GM23338 (cell line): ENCODE data around the gene TMEM51. TPM values are rescaled to one million over a fixed set of nuclear protein-coding genes. Genes with fewer than 3 reads are reported as not detected.

Experiments
- ATAC-seq: fragments of 200-7000 bp; cut with Tn5 transposase; 3 replicates; pipeline ENCODE4 v1.9.1; 2020
- DNase-seq: peaks from one replicate; pipeline ENCODE4 v3.0.0-alpha.2; 2015; ENCODE audit warnings: low spot score
- H2AFZ ChIP-seq: fragments of 200-600 bp; sonication (generic); 2 replicates; pipeline ENCODE4 v1.8.0; 2016; ENCODE audit warnings: antibody characterized with exemption, mild to moderate bottlenecking, moderate library complexity
- H3F3A ChIP-seq: fragments of 200-600 bp; sonication (generic); replicated peaks from 2 replicates; pipeline ENCODE4 v1.8.0; 2017; ENCODE audit warnings: antibody characterized with exemption, mixed run types, low read depth
- H3K27ac ChIP-seq: fragments of 200-600 bp; sonication (generic); 2 replicates; pipeline ENCODE4 v1.6.1; 2016; ENCODE audit warnings: low read depth
- H3K27me3 ChIP-seq: fragments of 200-600 bp; sonication (generic); 2 replicates; pipeline ENCODE4 v1.8.0; 2016; ENCODE audit warnings: mild to moderate bottlenecking, mixed run types, moderate library complexity; ENCODE audit not compliant: insufficient read depth
- H3K36me3 ChIP-seq: fragments of 200-600 bp; sonication (generic); 2 replicates; pipeline ENCODE4 v1.8.0; 2016; ENCODE audit warnings: mild to moderate bottlenecking; ENCODE audit not compliant: insufficient read depth
- H3K4me1 ChIP-seq: fragments of 200-600 bp; sonication (generic); 2 replicates; pipeline ENCODE4 v1.8.0; 2016; ENCODE audit warnings: mild to moderate bottlenecking, moderate library complexity; ENCODE audit not compliant: insufficient read depth
- H3K4me2 ChIP-seq: fragments of 200-600 bp; sonication (generic); 2 replicates; pipeline ENCODE4 v1.7.1; 2017; ENCODE audit warnings: mixed run types
- H3K4me3 ChIP-seq: fragments of 200-600 bp; sonication (generic); 2 replicates; pipeline ENCODE4 v1.6.1; 2016; ENCODE audit warnings: mixed run types
- H3K79me2 ChIP-seq: fragments of 200-600 bp; sonication (generic); replicated peaks from 2 replicates; pipeline ENCODE4 v1.8.0; 2017; ENCODE audit warnings: mild to moderate bottlenecking; ENCODE audit not compliant: insufficient read depth
- H3K9me2 ChIP-seq: fragments of 200-600 bp; sonication (generic); 2 replicates; pipeline ENCODE4 v1.8.0; 2017; ENCODE audit not compliant: insufficient read depth
- H4K20me1 ChIP-seq: fragments of 200-600 bp; sonication (generic); replicated peaks from 2 replicates; pipeline ENCODE4 v1.8.0; 2017; ENCODE audit warnings: mild to moderate bottlenecking; ENCODE audit not compliant: insufficient read depth
- H3K27ac Mint-ChIP-seq: 2 replicates; pipeline ENCODE4 v1.8.0; 2020; ENCODE audit warnings: inconsistent platforms, mild to moderate bottlenecking, moderate library complexity, mixed read lengths
- H3K27me3 Mint-ChIP-seq: 3 replicates; pipeline ENCODE4 v1.8.0; 2022; ENCODE audit warnings: low read depth, mild to moderate bottlenecking, moderate library complexity, mixed read lengths, inconsistent platforms; ENCODE audit not compliant: insufficient read depth, poor library complexity
- H3K36me3 Mint-ChIP-seq: 3 replicates; pipeline ENCODE4 v1.8.0; 2021; ENCODE audit warnings: low read depth, mild to moderate bottlenecking, inconsistent platforms, moderate library complexity, mixed read lengths
- H3K4me1 Mint-ChIP-seq: 3 replicates; pipeline ENCODE4 v1.8.0; 2020; ENCODE audit warnings: mild to moderate bottlenecking, inconsistent platforms, mixed read lengths
- H3K4me3 Mint-ChIP-seq: 3 replicates; pipeline ENCODE4 v1.8.0; 2021; ENCODE audit warnings: moderate library complexity, mild to moderate bottlenecking, inconsistent platforms, mixed read lengths
- H3K9me3 Mint-ChIP-seq: 3 replicates; pipeline ENCODE4 v1.8.0; 2020; ENCODE audit warnings: moderate library complexity, mild to moderate bottlenecking, inconsistent platforms, mixed read lengths
- CREB1 ChIP-seq: fragments of 250-450 bp; sonication (Bioruptor Pico); IDR thresholded peaks from 2 replicates; pipeline ENCODE4 v1.5.0; 2020; ENCODE audit warnings: low read depth, mild to moderate bottlenecking, moderate library complexity
- EZH2 ChIP-seq: fragments of 200-600 bp; sonication (generic); IDR thresholded peaks from one replicate; pipeline ENCODE4 v1.8.0; 2017; ENCODE audit warnings: antibody characterized with exemption, mild to moderate bottlenecking, low read depth; ENCODE audit not compliant: unreplicated experiment
- EZH2phosphoT487 ChIP-seq: fragments of 200-600 bp; sonication (generic); IDR thresholded peaks from one replicate; pipeline ENCODE4 v1.8.1; 2018; ENCODE audit warnings: antibody characterized with exemption; ENCODE audit not compliant: unreplicated experiment
- JUNB ChIP-seq: IDR thresholded peaks from one replicate; pipeline ENCODE4 v1.6.1; 2016; ENCODE audit warnings: antibody characterized with exemption; ENCODE audit not compliant: unreplicated experiment
- NANOG ChIP-seq: IDR thresholded peaks from 2 replicates; pipeline ENCODE4 v1.6.1; 2016; ENCODE audit warnings: antibody characterized with exemption, borderline replicate concordance
- ZNF114 ChIP-seq: fragments of 250-450 bp; sonication (Bioruptor Pico); IDR thresholded peaks from 2 replicates; pipeline ENCODE4 v1.5.0; 2020; ENCODE audit warnings: mild to moderate bottlenecking, moderate library complexity
- ZNF331 ChIP-seq: fragments of 250-450 bp; sonication (Bioruptor Pico); IDR thresholded peaks from 2 replicates; pipeline ENCODE4 v1.5.0; 2020; ENCODE audit warnings: low read depth, mild to moderate bottlenecking, moderate library complexity
- polyA plus RNA-seq: library from polyadenylated mRNA; unstranded; fragments of >200 nt; fragmentation: Nextera tagmentation; extraction: Ambion mirVana; gene quantifications from 2 replicates; pipeline ENCODE4 v1.2.1, GENCODE V29; 2016
- total RNA-seq: library from RNA; depleted of rRNA; stranded (reverse); fragments of >200 nt; shearing (Covaris generic); gene quantifications from 2 replicates; pipeline ENCODE4 v1.2.3, GENCODE V29; 2014
- TF ChIP-seq, protein P1 (sequence below): IDR thresholded peaks from one replicate; pipeline ENCODE4 v1.6.1; 2018; ENCODE audit warnings: antibody characterized with exemption; ENCODE audit not compliant: unreplicated experiment
- TF ChIP-seq, protein P2 (sequence below): IDR thresholded peaks from 2 replicates; pipeline ENCODE4 v1.6.1; 2016; ENCODE audit warnings: antibody characterized with exemption
- TF ChIP-seq, protein P3 (sequence below): fragments of 250-450 bp; sonication (Bioruptor Pico); IDR thresholded peaks from 2 replicates; pipeline ENCODE4 v1.5.0; 2020; ENCODE audit warnings: mild to moderate bottlenecking, moderate library complexity

TMEM51 gene
- total and polyA plus RNA-seq, 2 experiments from 2014 or later, result 4.0 to 5.2 TPM

DNA sequence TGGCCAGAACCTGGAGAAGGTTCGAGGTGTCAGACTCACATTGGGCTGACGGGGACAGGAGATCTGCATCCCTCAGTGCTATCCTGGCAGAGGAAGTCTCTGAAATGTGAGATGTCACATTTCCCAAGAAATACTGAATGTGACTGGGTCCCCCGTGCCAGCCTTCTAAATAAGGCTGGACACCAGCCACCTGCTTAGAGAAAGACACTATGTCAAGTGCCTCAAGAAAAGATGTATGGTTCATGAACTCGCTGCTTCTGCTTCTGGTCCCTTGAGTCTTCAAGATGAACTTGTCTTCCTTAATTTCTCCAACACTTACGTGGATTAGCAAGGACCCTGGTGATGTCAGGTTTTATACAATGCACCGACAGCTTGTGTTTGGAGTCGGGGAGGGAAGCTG, 51.4 kb downstream of the TMEM51 start:
- no peak for DNase-seq
- Histone ChIP-seq H4K20me1 (no peaks in the 10 kb centered on the region), H3K27ac (no peak overlapping the region), H3F3A (peaks cover 8% of the 10 kb centered on the region), H3K9me2 (no peaks in the 10 kb centered on the region), H3K79me2 (no peaks in the 10 kb centered on the region; the same call in 1 of the 2 replicates), H3K36me3 (no peaks in the 10 kb centered on the region), H3K27me3 (no peaks in the 10 kb centered on the region), H2AFZ (no peak overlapping the region), H3K4me3 (no peak overlapping the region), H3K4me2 (no peak overlapping the region; the same call in 1 of the 2 replicates), H3K4me1 (peaks cover 29% of the 10 kb centered on the region)
- Mint-ChIP-seq H3K9me3 (no peaks in the 10 kb centered on the region), H3K36me3 (no peaks in the 10 kb centered on the region), H3K27me3 (peaks cover 11% of the 10 kb centered on the region), H3K4me3 (no peak overlapping the region), H3K27ac (peak overlapping the region; percentile 33; the same call in 1 of the 2 replicates), H3K4me1 (peaks cover 66% of the 10 kb centered on the region)
- no peak for ATAC-seq
- TF ChIP-seq EZH2phosphoT487, result no peak
- TF ChIP-seq ZNF114 (CRISPR knock-in tag), result no peak
- TF ChIP-seq NANOG, result no peak
- TF ChIP-seq, protein P1, sequence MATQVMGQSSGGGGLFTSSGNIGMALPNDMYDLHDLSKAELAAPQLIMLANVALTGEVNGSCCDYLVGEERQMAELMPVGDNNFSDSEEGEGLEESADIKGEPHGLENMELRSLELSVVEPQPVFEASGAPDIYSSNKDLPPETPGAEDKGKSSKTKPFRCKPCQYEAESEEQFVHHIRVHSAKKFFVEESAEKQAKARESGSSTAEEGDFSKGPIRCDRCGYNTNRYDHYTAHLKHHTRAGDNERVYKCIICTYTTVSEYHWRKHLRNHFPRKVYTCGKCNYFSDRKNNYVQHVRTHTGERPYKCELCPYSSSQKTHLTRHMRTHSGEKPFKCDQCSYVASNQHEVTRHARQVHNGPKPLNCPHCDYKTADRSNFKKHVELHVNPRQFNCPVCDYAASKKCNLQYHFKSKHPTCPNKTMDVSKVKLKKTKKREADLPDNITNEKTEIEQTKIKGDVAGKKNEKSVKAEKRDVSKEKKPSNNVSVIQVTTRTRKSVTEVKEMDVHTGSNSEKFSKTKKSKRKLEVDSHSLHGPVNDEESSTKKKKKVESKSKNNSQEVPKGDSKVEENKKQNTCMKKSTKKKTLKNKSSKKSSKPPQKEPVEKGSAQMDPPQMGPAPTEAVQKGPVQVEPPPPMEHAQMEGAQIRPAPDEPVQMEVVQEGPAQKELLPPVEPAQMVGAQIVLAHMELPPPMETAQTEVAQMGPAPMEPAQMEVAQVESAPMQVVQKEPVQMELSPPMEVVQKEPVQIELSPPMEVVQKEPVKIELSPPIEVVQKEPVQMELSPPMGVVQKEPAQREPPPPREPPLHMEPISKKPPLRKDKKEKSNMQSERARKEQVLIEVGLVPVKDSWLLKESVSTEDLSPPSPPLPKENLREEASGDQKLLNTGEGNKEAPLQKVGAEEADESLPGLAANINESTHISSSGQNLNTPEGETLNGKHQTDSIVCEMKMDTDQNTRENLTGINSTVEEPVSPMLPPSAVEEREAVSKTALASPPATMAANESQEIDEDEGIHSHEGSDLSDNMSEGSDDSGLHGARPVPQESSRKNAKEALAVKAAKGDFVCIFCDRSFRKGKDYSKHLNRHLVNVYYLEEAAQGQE, result no peak
- TF ChIP-seq, protein P2, sequence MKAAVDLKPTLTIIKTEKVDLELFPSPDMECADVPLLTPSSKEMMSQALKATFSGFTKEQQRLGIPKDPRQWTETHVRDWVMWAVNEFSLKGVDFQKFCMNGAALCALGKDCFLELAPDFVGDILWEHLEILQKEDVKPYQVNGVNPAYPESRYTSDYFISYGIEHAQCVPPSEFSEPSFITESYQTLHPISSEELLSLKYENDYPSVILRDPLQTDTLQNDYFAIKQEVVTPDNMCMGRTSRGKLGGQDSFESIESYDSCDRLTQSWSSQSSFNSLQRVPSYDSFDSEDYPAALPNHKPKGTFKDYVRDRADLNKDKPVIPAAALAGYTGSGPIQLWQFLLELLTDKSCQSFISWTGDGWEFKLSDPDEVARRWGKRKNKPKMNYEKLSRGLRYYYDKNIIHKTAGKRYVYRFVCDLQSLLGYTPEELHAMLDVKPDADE, result no peak
- no peak for TF ChIP-seq ZNF331
- no peak for TF ChIP-seq CREB1
- TF ChIP-seq, protein P3, sequence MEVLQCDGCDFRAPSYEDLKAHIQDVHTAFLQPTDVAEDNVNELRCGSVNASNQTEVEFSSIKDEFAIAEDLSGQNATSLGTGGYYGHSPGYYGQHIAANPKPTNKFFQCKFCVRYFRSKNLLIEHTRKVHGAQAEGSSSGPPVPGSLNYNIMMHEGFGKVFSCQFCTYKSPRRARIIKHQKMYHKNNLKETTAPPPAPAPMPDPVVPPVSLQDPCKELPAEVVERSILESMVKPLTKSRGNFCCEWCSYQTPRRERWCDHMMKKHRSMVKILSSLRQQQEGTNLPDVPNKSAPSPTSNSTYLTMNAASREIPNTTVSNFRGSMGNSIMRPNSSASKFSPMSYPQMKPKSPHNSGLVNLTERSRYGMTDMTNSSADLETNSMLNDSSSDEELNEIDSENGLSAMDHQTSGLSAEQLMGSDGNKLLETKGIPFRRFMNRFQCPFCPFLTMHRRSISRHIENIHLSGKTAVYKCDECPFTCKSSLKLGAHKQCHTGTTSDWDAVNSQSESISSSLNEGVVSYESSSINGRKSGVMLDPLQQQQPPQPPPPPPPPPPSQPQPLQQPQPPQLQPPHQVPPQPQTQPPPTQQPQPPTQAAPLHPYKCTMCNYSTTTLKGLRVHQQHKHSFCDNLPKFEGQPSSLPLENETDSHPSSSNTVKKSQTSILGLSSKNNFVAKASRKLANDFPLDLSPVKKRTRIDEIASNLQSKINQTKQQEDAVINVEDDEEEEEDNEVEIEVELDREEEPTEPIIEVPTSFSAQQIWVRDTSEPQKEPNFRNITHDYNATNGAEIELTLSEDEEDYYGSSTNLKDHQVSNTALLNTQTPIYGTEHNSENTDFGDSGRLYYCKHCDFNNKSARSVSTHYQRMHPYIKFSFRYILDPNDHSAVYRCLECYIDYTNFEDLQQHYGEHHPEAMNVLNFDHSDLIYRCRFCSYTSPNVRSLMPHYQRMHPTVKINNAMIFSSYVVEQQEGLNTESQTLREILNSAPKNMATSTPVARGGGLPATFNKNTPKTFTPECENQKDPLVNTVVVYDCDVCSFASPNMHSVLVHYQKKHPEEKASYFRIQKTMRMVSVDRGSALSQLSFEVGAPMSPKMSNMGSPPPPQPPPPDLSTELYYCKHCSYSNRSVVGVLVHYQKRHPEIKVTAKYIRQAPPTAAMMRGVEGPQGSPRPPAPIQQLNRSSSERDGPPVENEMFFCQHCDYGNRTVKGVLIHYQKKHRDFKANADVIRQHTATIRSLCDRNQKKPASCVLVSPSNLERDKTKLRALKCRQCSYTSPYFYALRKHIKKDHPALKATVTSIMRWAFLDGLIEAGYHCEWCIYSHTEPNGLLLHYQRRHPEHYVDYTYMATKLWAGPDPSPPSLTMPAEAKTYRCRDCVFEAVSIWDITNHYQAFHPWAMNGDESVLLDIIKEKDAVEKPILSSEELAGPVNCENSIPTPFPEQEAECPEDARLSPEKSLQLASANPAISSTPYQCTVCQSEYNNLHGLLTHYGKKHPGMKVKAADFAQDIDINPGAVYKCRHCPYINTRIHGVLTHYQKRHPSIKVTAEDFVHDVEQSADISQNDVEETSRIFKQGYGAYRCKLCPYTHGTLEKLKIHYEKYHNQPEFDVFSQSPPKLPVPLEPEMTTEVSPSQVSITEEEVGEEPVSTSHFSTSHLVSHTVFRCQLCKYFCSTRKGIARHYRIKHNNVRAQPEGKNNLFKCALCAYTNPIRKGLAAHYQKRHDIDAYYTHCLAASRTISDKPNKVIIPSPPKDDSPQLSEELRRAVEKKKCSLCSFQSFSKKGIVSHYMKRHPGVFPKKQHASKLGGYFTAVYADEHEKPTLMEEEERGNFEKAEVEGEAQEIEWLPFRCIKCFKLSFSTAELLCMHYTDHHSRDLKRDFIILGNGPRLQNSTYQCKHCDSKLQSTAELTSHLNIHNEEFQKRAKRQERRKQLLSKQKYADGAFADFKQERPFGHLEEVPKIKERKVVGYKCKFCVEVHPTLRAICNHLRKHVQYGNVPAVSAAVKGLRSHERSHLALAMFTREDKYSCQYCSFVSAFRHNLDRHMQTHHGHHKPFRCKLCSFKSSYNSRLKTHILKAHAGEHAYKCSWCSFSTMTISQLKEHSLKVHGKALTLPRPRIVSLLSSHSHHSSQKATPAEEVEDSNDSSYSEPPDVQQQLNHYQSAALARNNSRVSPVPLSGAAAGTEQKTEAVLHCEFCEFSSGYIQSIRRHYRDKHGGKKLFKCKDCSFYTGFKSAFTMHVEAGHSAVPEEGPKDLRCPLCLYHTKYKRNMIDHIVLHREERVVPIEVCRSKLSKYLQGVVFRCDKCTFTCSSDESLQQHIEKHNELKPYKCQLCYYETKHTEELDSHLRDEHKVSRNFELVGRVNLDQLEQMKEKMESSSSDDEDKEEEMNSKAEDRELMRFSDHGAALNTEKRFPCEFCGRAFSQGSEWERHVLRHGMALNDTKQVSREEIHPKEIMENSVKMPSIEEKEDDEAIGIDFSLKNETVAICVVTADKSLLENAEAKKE (CRISPR knock-in tag), result no peak
- no peak for TF ChIP-seq JUNB
- TF ChIP-seq EZH2, result no peak
